ENCODE results near the gene ZNF543. TPM values are rescaled to one million over a fixed set of nuclear protein-coding genes. Genes with fewer than 3 reads are reported as not detected.
A peak's percentile ranks its signal among the peaks of the same experiment; 100 is the strongest.

The ZNF543 gene
- total RNA-seq, 1 experiment from 2014 or later: 11.0 TPM

- no peaks in the 10 kb centered on the region for H3K36me3 ChIP-seq
- no peak for DNase-seq (ENCODE audit: low read depth in 1 of 2, low spot score in 2 of 2)
- H3K4me3 ChIP-seq: no peak overlapping the region
- no peaks in the 10 kb centered on the region for H3K4me1 ChIP-seq (replicated peaks)
- no peak overlapping the region for H3K27ac ChIP-seq
- 0 out of 2 replicates have a peak, but pooled peaks cover 2% of the 10 kb centered on the region for H3K27me3 ChIP-seq (replicated peaks)
- H3K9me3 ChIP-seq (replicated peaks): no peaks in the 10 kb centered on the region
Observed at GRCh38 chr19:57338877-57339276, 18.6 kb downstream of the ZNF543 start.

GRCh38 chr19:57342582-57342981, 22.3 kb downstream of the ZNF543 start:
- H3K4me1 ChIP-seq (replicated peaks): no peaks in the 10 kb centered on the region
- H3K27me3 ChIP-seq (replicated peaks): 0 out of 2 replicates have a peak, but pooled peaks cover 3% of the 10 kb centered on the region
- DNase-seq (ENCODE audit: low read depth in 1 of 2, low spot score in 2 of 2): no peak
- no peaks in the 10 kb centered on the region for H3K36me3 ChIP-seq
- H3K27ac ChIP-seq: no peak overlapping the region
- H3K9me3 ChIP-seq (replicated peaks): no peaks in the 10 kb centered on the region
- H3K4me3 ChIP-seq: no peak overlapping the region

- no peak for DNase-seq (ENCODE audit: low read depth in 1 of 2, low spot score in 2 of 2)
- Histone ChIP-seq H3K27ac (no peak overlapping the region), H3K36me3 (peaks cover 18% of the 10 kb centered on the region), H3K4me1 (replicated peaks) (peaks cover 12% of the 10 kb centered on the region), H3K9me3 (replicated peaks) (no peaks in the 10 kb centered on the region; the same call in 1 of the 2 replicates), H3K4me3 (no peak overlapping the region), H3K27me3 (replicated peaks) (0 out of 2 replicates have a peak, but pooled peaks cover 3% of the 10 kb centered on the region)
Observed at GRCh38 chr19:57348136-57348535, 27.9 kb downstream of the ZNF543 start.

GRCh38 chr19:57350877-57351805, 30.9 kb downstream of the ZNF543 start, which contains the start of gene ZNF304:
TSS of gene ZNF304 (plus strand) at chr19:57351271. CDS start at chr19:57351665, 394 bp downstream.
- H3K27ac ChIP-seq: peak within 1 kb of the TSS; percentile 37; the same call in 1 of the 2 replicates
- H3K27me3 ChIP-seq (replicated peaks): no peaks in the 10 kb centered on the region
- DNase-seq (ENCODE audit: low read depth in 1 of 2, low spot score in 2 of 2): peak; percentile 85 to 92
- H3K36me3 ChIP-seq: peaks cover 46% of the 10 kb centered on the region
- peaks cover 2% of the 10 kb centered on the region; the same call in 1 of the 2 replicates for H3K9me3 ChIP-seq (replicated peaks)
- H3K4me3 ChIP-seq: peak within 1 kb of the TSS; percentile 73
- H3K4me1 ChIP-seq (replicated peaks): peaks cover 12% of the 10 kb centered on the region

- peak in 1 of 2 experiments; percentile 2 for DNase-seq (ENCODE audit: low read depth in 1 of 2, low spot score in 2 of 2)
- no peak overlapping the region for H3K27ac ChIP-seq
Observed at GRCh38 chr19:57351867-57352266, 31.6 kb downstream of the ZNF543 start.

GRCh38 chr19:57355916-57356315, 35.6 kb downstream of the ZNF543 start:
- peaks cover 83% of the 10 kb centered on the region for H3K36me3 ChIP-seq
- no peaks in the 10 kb centered on the region for H3K27me3 ChIP-seq (replicated peaks)
- H3K4me1 ChIP-seq (replicated peaks): peaks cover 7% of the 10 kb centered on the region
- H3K27ac ChIP-seq: no peak overlapping the region
- DNase-seq (ENCODE audit: low read depth in 1 of 2, low spot score in 2 of 2): no peak
- no peak overlapping the region for H3K4me3 ChIP-seq
- H3K9me3 ChIP-seq (replicated peaks): 0 out of 2 replicates have a peak, but pooled peaks cover 4% of the 10 kb centered on the region

More at GRCh38 chr19:57351867-57352266, 31.6 kb downstream of the ZNF543 start:
- Histone ChIP-seq H3K4me1 (replicated peaks) (peaks cover 12% of the 10 kb centered on the region), H3K4me3 (peak overlapping the region; percentile 73), H3K27me3 (replicated peaks) (no peaks in the 10 kb centered on the region), H3K9me3 (replicated peaks) (peaks cover 4% of the 10 kb centered on the region; the same call in 1 of the 2 replicates), H3K36me3 (peaks cover 54% of the 10 kb centered on the region)

GRCh38 chr19:57357406-57357805, 37.1 kb downstream of the ZNF543 start:
- 0 out of 2 replicates have a peak, but pooled peaks cover 4% of the 10 kb centered on the region for H3K9me3 ChIP-seq (replicated peaks)
- peaks cover under 1% of the 10 kb centered on the region for H3K4me1 ChIP-seq (replicated peaks)
- H3K27ac ChIP-seq: no peak overlapping the region
- DNase-seq (ENCODE audit: low read depth in 1 of 2, low spot score in 2 of 2): no peak
- H3K36me3 ChIP-seq: peaks cover 73% of the 10 kb centered on the region
- no peaks in the 10 kb centered on the region for H3K27me3 ChIP-seq (replicated peaks)
- H3K4me3 ChIP-seq: no peak overlapping the region

GRCh38 chr19:57359300-57359699, 39.0 kb downstream of the ZNF543 start:
- Histone ChIP-seq H3K36me3 (peaks cover 55% of the 10 kb centered on the region), H3K27ac (no peak overlapping the region), H3K4me1 (replicated peaks) (peaks cover 9% of the 10 kb centered on the region), H3K27me3 (replicated peaks) (no peaks in the 10 kb centered on the region), H3K9me3 (replicated peaks) (0 out of 2 replicates have a peak, but pooled peaks cover 4% of the 10 kb centered on the region), H3K4me3 (no peak overlapping the region)
- no peak for DNase-seq (ENCODE audit: low read depth in 1 of 2, low spot score in 2 of 2)

- Histone ChIP-seq H3K9me3 (replicated peaks) (no peaks in the 10 kb centered on the region), H3K27ac (peak overlapping the region; percentile 28; the same call in 1 of the 2 replicates), H3K4me1 (replicated peaks) (peaks cover 9% of the 10 kb centered on the region), H3K4me3 (peak overlapping the region; percentile 47), H3K27me3 (replicated peaks) (no peaks in the 10 kb centered on the region), H3K36me3 (peaks cover 32% of the 10 kb centered on the region)
- DNase-seq (ENCODE audit: low read depth in 1 of 2, low spot score in 2 of 2): no peak
Observed at GRCh38 chr19:57362419-57362818, 42.1 kb downstream of the ZNF543 start.

GRCh38 chr19:57362997-57363687, 42.9 kb downstream of the ZNF543 start, which contains the start of the genes TRAPPC2B and ZNF547:
TSS of gene TRAPPC2B (plus strand) at chr19:57363551. CDS start at chr19:57364834, 1,283 bp downstream.
TSS of gene ZNF547 (plus strand) at chr19:57363551. CDS start at chr19:57368556, 5,005 bp downstream.
- peak within 1 kb of the TSS; percentile 47 for H3K4me3 ChIP-seq
- DNase-seq (ENCODE audit: low read depth in 1 of 2, low spot score in 2 of 2): peak; percentile 98 to 99
- H3K9me3 ChIP-seq (replicated peaks): no peaks in the 10 kb centered on the region
- H3K4me1 ChIP-seq (replicated peaks): peaks cover 9% of the 10 kb centered on the region
- H3K27ac ChIP-seq: peak within 1 kb of the TSS; percentile 60
- H3K27me3 ChIP-seq (replicated peaks): no peaks in the 10 kb centered on the region
- peaks cover 25% of the 10 kb centered on the region for H3K36me3 ChIP-seq

GRCh38 chr19:57363688-57364181, 43.5 kb downstream of the ZNF543 start:
- DNase-seq (ENCODE audit: low read depth in 1 of 2, low spot score in 2 of 2): peak in 1 of 2 experiments; percentile 16
- Histone ChIP-seq H3K4me3 (peak overlapping the region; percentile 47), H3K4me1 (replicated peaks) (peaks cover 9% of the 10 kb centered on the region), H3K27ac (peak overlapping the region; percentile 60), H3K9me3 (replicated peaks) (no peaks in the 10 kb centered on the region), H3K36me3 (peaks cover 19% of the 10 kb centered on the region), H3K27me3 (replicated peaks) (no peaks in the 10 kb centered on the region)

- H3K4me3 ChIP-seq: no peak overlapping the region
- no peak overlapping the region for H3K27ac ChIP-seq
- no peaks in the 10 kb centered on the region for H3K9me3 ChIP-seq (replicated peaks)
- no peak for DNase-seq (ENCODE audit: low read depth in 1 of 2, low spot score in 2 of 2)
- H3K4me1 ChIP-seq (replicated peaks): peaks cover 9% of the 10 kb centered on the region
- H3K36me3 ChIP-seq: peaks cover 9% of the 10 kb centered on the region
- no peaks in the 10 kb centered on the region for H3K27me3 ChIP-seq (replicated peaks)
Observed at GRCh38 chr19:57366776-57367175, 46.5 kb downstream of the ZNF543 start.

- Histone ChIP-seq H3K4me1 (replicated peaks) (no peaks in the 10 kb centered on the region), H3K27ac (no peak overlapping the region), H3K9me3 (replicated peaks) (peaks cover 26% of the 10 kb centered on the region), H3K4me3 (no peak overlapping the region), H3K36me3 (peaks cover 66% of the 10 kb centered on the region), H3K27me3 (replicated peaks) (no peaks in the 10 kb centered on the region)
- no peak for DNase-seq (ENCODE audit: low read depth in 1 of 2, low spot score in 2 of 2)
Observed at GRCh38 chr19:57374179-57374578, 53.9 kb downstream of the ZNF543 start.

Data from SJSA1 (cell line).